ENCODE data around the gene CAB39.

DNA sequence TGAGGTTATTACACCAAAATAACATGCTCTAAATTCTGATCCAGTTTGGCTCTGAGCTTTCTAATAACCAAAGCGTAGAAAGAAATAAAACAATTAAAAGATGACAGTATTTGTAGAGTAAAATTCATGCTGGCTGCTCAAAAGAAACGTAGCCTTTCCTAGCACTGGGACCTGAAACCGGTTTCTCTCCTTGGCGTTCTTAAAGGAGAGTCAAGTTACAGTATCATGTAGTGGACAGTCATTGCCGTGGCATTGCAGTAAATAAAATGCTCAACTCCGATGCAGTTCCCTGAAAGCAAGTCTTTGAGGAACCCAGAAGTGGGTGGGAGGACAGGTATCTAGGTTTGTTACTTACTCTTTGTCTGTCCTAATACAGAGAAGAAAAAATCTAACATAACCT lies 99.4 kb downstream of the CAB39 start:
- TF ChIP-seq, protein P1, sequence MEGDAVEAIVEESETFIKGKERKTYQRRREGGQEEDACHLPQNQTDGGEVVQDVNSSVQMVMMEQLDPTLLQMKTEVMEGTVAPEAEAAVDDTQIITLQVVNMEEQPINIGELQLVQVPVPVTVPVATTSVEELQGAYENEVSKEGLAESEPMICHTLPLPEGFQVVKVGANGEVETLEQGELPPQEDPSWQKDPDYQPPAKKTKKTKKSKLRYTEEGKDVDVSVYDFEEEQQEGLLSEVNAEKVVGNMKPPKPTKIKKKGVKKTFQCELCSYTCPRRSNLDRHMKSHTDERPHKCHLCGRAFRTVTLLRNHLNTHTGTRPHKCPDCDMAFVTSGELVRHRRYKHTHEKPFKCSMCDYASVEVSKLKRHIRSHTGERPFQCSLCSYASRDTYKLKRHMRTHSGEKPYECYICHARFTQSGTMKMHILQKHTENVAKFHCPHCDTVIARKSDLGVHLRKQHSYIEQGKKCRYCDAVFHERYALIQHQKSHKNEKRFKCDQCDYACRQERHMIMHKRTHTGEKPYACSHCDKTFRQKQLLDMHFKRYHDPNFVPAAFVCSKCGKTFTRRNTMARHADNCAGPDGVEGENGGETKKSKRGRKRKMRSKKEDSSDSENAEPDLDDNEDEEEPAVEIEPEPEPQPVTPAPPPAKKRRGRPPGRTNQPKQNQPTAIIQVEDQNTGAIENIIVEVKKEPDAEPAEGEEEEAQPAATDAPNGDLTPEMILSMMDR (IDR thresholded peaks at IDR 0.05), result no peak
- no peak for TF ChIP-seq POLR2A (IDR thresholded peaks at IDR 0.05)
